Neural cell (in vitro differentiated cells): ENCODE measurements around the gene LDB2.

Source experiments
- EP300 ChIP-seq: fragments of 450-650 bp; conservative IDR thresholded peaks from 2 replicates; pipeline ENCODE4 v1.6.1; 2014; ENCODE audit warnings: antibody characterized with exemption, mild to moderate bottlenecking, moderate library complexity; ENCODE audit not compliant: poor library complexity, severe bottlenecking
- EZH2 ChIP-seq: fragments of 200-600, 300-800 bp; shearing (Covaris generic), sonication (generic); IDR thresholded peaks from 2 replicates; pipeline ENCODE4 v1.6.1; 2014; ENCODE audit warnings: antibody characterized with exemption, low read length, borderline replicate concordance, mild to moderate bottlenecking; ENCODE audit not compliant: insufficient read depth, poor library complexity, severe bottlenecking
- POLR2AphosphoS5 ChIP-seq: IDR thresholded peaks from 2 replicates; pipeline ENCODE4 v1.6.1; 2012
- RAD21 ChIP-seq: fragments of 450-650 bp; conservative IDR thresholded peaks from 2 replicates; pipeline ENCODE4 v1.6.1; 2014; ENCODE audit warnings: antibody characterized with exemption, mild to moderate bottlenecking, moderate library complexity
- REST ChIP-seq: IDR thresholded peaks from 2 replicates; pipeline ENCODE4 v1.6.1; 2012; ENCODE audit warnings: borderline replicate concordance
- TAF1 ChIP-seq: IDR thresholded peaks from 2 replicates; pipeline ENCODE4 v1.6.1; 2012; ENCODE audit warnings: low read depth
- TF ChIP-seq, protein P1 (sequence below): fragments of 450-650 bp; IDR thresholded peaks from 2 replicates; pipeline ENCODE4 v1.5.1; 2014; ENCODE audit warnings: antibody characterized with exemption, mild to moderate bottlenecking, moderate library complexity; ENCODE audit not compliant: poor library complexity, severe bottlenecking

DNA sequence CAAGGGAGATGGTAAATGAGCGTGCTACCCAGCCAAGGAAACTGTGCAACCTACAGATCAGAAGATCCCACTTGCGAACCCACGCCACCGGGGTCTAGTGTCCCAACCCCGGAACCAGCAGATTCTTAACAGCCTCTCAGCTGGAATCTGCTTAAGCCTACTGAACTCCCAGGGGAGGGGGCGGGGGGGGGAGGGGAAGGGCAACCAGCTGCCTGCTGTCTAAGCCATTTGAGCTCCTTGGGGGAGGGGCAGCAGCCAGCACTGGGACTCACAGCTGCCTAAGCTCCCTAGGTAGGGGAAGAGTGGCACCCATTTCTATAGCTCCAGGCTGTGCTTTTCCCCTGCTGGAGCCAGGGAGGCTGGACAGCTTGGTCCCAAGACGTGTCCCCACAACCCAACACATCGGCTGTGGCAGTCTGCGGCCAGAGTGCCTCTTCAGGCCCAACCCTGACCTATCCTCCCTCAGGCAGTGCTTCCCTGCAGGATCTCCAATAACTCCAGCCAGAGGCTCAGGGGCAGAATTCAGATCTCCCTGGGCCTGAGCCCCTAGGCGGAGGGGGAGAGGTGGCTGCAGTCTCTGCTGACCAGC, 289.2 kb downstream of the LDB2 start:
- TF ChIP-seq POLR2AphosphoS5: no peak
- TF ChIP-seq, protein P1, sequence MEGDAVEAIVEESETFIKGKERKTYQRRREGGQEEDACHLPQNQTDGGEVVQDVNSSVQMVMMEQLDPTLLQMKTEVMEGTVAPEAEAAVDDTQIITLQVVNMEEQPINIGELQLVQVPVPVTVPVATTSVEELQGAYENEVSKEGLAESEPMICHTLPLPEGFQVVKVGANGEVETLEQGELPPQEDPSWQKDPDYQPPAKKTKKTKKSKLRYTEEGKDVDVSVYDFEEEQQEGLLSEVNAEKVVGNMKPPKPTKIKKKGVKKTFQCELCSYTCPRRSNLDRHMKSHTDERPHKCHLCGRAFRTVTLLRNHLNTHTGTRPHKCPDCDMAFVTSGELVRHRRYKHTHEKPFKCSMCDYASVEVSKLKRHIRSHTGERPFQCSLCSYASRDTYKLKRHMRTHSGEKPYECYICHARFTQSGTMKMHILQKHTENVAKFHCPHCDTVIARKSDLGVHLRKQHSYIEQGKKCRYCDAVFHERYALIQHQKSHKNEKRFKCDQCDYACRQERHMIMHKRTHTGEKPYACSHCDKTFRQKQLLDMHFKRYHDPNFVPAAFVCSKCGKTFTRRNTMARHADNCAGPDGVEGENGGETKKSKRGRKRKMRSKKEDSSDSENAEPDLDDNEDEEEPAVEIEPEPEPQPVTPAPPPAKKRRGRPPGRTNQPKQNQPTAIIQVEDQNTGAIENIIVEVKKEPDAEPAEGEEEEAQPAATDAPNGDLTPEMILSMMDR: no peak
- TF ChIP-seq RAD21: no peak
- TF ChIP-seq TAF1: no peak
- no peak for TF ChIP-seq EZH2
- no peak for TF ChIP-seq EP300
- TF ChIP-seq REST: no peak
